GM21825 (cell line): ENCODE results near the gene EWSR1.
"Not testable (repeated sequence)": the region's sequence is repeated elsewhere in the genome, so short reads cannot be mapped to it uniquely, and the experiment has no call there.

Experiments
- ATAC-seq: cut with Tn5 transposase; IDR thresholded peaks from one replicate; pipeline ENCODE4 v1.9.1; 2021; ENCODE audit warnings: mild to moderate bottlenecking, moderate library complexity; ENCODE audit not compliant: unreplicated experiment

Gene EWSR1

GRCh38 chr22:29267858-29268510 is at the start of gene EWSR1, which contains the start of gene RHBDD3:
Gene EWSR1, plus strand, starts transcription at chr22:29268268. Its CDS starts 69 bp downstream, at chr22:29268337.
Gene RHBDD3, minus strand, starts transcription at chr22:29267981. Its CDS starts 2,355 bp downstream, at chr22:29265626.
- ATAC-seq = peak; percentile 59

- ATAC-seq = no peak
Measured at GRCh38 chr22:29218758-29219408, 49.2 kb upstream of the EWSR1 start.

DNA sequence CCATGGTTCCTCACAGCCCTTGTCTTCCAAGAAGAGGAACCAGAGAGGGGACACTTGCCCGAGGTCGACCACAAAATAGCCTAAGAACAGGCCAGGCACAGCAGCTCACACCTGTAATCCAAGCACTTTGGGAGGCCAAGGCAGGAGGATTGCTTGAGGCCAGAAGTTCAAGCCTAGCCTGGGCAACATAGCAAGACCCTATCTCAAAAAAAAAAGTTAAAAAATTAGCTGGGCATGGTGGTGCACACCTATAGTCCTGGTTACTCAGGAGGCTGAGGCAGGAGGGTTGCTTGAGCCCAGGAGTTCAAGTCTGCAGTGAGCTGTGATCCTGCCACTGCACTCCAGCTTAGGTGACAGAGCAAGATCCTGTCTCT is 48.7 kb upstream of the EWSR1 start:
- not testable (repeated sequence) for ATAC-seq

- no peak for ATAC-seq
Measured at GRCh38 chr22:29219881-29220670, 48.0 kb upstream of the EWSR1 start.

DNA sequence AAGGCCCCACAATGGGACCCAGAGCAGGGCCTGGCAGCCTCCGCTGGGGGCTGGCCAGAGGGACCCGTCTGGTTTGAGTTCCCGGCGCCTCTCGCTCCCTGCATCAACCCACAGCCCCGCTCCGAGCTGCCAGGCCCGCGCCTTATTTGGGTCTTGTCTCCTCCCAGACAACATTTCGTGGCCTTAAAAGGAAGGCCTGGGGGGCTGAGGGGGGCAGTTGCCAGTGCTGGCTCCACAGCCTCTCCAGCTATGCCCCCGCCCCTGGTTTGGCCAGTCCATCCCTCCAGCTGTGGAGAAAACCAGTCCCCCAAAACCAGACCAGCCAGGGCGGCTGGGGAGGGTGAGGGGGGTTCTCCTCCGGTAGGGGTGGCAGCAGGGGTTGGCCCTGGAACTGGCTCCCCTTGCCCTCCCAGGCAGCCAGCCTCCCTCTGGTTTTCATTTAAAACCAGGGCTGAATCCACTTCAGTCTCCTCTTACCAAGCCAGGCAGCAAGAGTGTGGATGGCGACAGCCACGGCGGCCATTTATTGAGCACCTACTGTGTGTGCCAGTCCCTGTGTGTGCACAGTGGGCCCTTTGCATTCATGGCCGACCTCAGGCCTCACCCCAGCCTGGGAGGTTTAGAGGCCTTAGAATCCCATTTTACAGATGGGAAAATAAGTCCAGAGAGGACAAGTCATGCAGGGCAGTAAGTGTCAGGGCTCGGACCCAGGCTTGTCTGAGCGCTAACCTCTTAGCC is 43.8 kb upstream of the EWSR1 start:
- ATAC-seq = no peak

GRCh38 chr22:29224859-29225410 is 43.1 kb upstream of the EWSR1 start:
- ATAC-seq = no peak

DNA sequence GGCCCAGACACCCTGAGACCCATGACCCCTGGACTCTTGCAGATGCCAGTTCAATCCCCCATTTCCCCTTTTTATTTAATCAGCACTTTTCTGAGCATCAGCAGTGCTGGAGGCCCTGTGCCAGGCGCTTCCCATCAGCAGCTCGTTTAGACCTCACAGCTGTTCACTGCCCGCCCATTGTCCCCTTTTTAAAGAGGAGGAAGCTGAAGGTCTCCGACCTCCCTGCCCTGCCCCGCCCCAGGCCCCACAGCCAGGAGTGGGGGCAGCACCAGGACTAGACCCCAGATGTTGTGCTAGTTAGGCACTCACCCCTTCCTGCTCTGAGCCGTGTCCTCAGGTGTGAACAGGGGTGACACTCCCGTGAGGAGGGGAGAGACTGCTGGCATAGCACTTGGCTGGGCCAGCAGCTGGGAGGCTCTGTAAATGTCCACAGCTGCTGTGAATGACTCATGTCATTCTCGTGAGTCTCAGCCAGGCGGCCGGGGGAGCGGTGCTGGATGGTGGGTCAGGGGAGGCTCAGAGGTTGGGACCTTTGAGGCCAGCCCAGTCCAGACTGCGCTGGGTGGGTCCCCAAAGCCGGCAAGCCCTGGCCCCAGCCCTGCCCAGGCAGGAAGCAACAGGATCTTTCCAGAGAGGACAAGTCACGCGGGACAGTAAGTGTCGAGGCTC is 42.5 kb upstream of the EWSR1 start:
- ATAC-seq = no peak

DNA sequence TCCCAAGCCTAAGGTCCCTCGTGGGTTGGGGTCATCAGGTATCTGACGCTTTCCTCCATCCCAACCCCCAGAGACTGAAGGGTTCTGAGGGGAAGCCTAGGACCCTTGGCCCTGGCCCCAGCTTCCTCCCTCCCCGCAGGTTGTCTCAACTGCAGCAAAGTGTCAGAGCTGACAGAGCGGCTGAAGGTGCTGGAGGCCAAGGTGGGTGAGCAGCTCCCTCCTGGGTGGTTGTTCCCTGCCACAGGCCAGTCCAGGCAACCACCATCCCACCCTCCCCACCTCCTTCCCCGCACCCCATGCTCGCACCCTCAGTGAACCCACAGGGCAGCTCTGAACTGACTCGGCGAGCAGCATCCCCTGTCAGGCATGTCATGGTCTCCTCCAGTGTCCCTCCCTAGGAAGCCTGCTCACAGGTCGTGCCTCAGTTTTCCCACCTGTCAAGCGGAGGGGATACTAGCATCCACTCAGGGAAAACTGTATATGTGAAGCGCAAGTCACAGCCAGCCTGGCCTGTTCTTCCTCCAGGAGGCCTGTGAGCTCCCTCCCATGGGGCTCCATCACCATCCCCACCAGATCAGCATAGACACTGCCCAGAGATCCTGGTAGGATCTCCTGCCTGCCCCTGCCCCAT is 41.6 kb upstream of the EWSR1 start:
- ATAC-seq = no peak

- no peak for ATAC-seq
Measured at GRCh38 chr22:29230972-29231875, 36.8 kb upstream of the EWSR1 start.

- no peak for ATAC-seq
Measured at GRCh38 chr22:29231971-29232959, 35.8 kb upstream of the EWSR1 start.

GRCh38 chr22:29233277-29233877 is 34.7 kb upstream of the EWSR1 start:
- no peak for ATAC-seq

GRCh38 chr22:29240481-29240880 is 27.6 kb upstream of the EWSR1 start:
- not testable (repeated sequence) for ATAC-seq

DNA sequence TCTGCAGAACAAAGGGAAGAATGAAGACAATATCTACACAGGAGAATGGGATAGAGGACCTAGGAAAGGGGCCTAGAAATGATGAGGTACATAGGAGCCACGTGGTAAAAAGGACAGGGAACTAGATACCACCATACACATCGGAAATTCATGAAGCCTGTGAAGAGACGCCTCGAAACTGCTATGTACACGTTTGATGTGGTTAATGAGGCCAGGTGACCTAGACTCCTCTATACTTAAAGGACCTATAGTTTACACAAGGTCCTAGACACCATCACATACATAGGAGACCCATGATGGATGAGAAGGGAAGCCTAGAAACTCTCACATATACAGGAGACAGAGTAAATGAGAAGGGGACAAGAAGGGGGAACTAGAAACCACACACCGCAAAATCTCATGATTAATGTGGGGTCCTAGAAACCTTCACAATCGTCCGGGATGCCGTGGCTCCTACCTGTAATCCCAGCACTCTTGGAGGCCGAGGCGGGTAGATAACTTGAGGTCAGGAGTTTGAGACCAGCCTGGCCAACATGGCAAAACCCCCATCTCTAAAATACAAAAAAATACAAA is 24.1 kb upstream of the EWSR1 start:
- no peak for ATAC-seq

GRCh38 chr22:29244785-29245625 is 23.1 kb upstream of the EWSR1 start:
- no peak for ATAC-seq

- peak; percentile 47 for ATAC-seq
Measured at GRCh38 chr22:29245626-29246385, 22.3 kb upstream of the EWSR1 start.
